ENCODE results near the gene TRPC5OS. TPM values are rescaled to one million over a fixed set of nuclear protein-coding genes. Genes with fewer than 3 reads are reported as not detected.

Gene TRPC5OS
- polyA plus RNA-seq = under 1 TPM in 1 of 4 donors, not detected in 3; 0.03 TPM
- long read RNA-seq, donor 1 = 0 reads
- long read RNA-seq, donor 2 = 0 reads
- long read RNA-seq, donor 3 = 0 reads
- long read RNA-seq, donor 4 = 0 reads
- long read RNA-seq, donor 5 = 0 reads
- long read RNA-seq, donor 6 = 0 reads
- long read RNA-seq, donor 7 = 0 reads
- long read RNA-seq, donor 8 = 0 reads
- long read RNA-seq, donor 9 = 0 reads
- long read RNA-seq, donor 10 = 0 reads

- Histone ChIP-seq H3K9me3 (ENCODE audit: control insufficient read depth in 2 of 2, insufficient read depth in 1 of 2, low read depth in 1 of 2, low read length in 1 of 2) (peaks cover 0 to 5% of the 10 kb centered on the region in 2 donors), H3K4me3 (ENCODE audit: low read depth in 1 of 3, low read length in 3 of 3) (no peak within 1 kb of the TSS), H3K27me3 (ENCODE audit: control insufficient read depth in 3 of 3, insufficient read depth in 3 of 3, low read length in 3 of 3) (no peaks in the 10 kb centered on the region), H3K4me1 (ENCODE audit: control insufficient read depth in 3 of 3, insufficient read depth in 2 of 3, low read depth in 1 of 3, low read length in 2 of 3) (no peaks in the 10 kb centered on the region), H3K36me3 (ENCODE audit: control insufficient read depth in 3 of 3, insufficient read depth in 2 of 3, low read depth in 1 of 3, low read length in 3 of 3) (no peaks in the 10 kb centered on the region), H3K27ac (ENCODE audit: low read depth in 1 of 3, low read length in 2 of 3) (no peak within 1 kb of the TSS)
- DNase-seq (no peak), FAIRE-seq (no peak)
- 78 to 96% (median 93%) methylated on average over 1 of the region's 1 CpG for WGBS, 3 donors
These were observed at the start of gene TRPC5OS for GRCh38 chrX:111875881-111876280. TSS of gene TRPC5OS (plus strand) at chrX:111876181. CDS start at chrX:111901850, 25,669 bp downstream.

DNA sequence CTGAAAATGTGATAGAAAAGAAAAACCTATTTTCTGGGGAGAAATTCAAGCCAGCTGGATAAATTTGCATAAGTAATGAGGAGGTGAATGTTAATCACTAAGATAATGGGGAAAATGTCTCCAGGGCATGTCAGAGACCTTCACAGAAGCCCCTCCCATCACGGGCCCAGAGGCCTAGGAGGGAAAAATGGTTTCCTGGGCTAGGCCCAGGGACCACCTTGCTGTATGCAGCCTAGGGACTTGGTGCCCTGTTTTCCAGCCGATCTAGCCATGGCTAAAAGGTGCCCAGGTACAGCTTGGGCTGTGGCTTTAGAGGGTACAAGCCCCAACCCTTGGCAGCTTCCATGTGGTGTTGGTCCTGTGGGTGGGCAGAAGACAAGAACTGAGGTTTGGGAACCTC is 46.6 kb upstream of the TRPC5OS start:
- DNase-seq (no peak), FAIRE-seq (no peak)
- no peaks in the 10 kb centered on the region for H3K27me3 ChIP-seq (ENCODE audit: control insufficient read depth in 3 of 3, insufficient read depth in 3 of 3, low read length in 3 of 3)
- H3K27ac ChIP-seq (ENCODE audit: low read depth in 1 of 3, low read length in 2 of 3) = no peak overlapping the region
- 44 to 70% (median 69%) methylated on average over 2 of the region's 2 CpGs for WGBS, 3 donors
- no peaks in the 10 kb centered on the region for H3K4me1 ChIP-seq (ENCODE audit: control insufficient read depth in 3 of 3, insufficient read depth in 2 of 3, low read depth in 1 of 3, low read length in 2 of 3)
- H3K9me3 ChIP-seq (ENCODE audit: control insufficient read depth in 2 of 2, insufficient read depth in 1 of 2, low read depth in 1 of 2, low read length in 1 of 2) = no peaks in the 10 kb centered on the region
- no peaks in the 10 kb centered on the region for H3K36me3 ChIP-seq (ENCODE audit: control insufficient read depth in 3 of 3, insufficient read depth in 2 of 3, low read depth in 1 of 3, low read length in 3 of 3)
- no peak overlapping the region for H3K4me3 ChIP-seq (ENCODE audit: low read depth in 1 of 3, low read length in 3 of 3)

- Histone ChIP-seq H3K4me3 (ENCODE audit: low read depth in 1 of 3, low read length in 3 of 3) (no peak overlapping the region), H3K27ac (ENCODE audit: low read depth in 1 of 3, low read length in 2 of 3) (no peak overlapping the region), H3K9me3 (ENCODE audit: control insufficient read depth in 2 of 2, insufficient read depth in 1 of 2, low read depth in 1 of 2, low read length in 1 of 2) (no peaks in the 10 kb centered on the region), H3K36me3 (ENCODE audit: control insufficient read depth in 3 of 3, insufficient read depth in 2 of 3, low read depth in 1 of 3, low read length in 3 of 3) (no peaks in the 10 kb centered on the region), H3K27me3 (ENCODE audit: control insufficient read depth in 3 of 3, insufficient read depth in 3 of 3, low read length in 3 of 3) (no peaks in the 10 kb centered on the region), H3K4me1 (ENCODE audit: control insufficient read depth in 3 of 3, insufficient read depth in 2 of 3, low read depth in 1 of 3, low read length in 2 of 3) (no peaks in the 10 kb centered on the region)
- DNase-seq (no peak), FAIRE-seq (no peak)
- 80 to 89% (median 80%) methylated on average over 2 of the region's 2 CpGs for WGBS, 3 donors
These were observed 45.4 kb upstream of the TRPC5OS start for GRCh38 chrX:111830571-111830970.

DNA sequence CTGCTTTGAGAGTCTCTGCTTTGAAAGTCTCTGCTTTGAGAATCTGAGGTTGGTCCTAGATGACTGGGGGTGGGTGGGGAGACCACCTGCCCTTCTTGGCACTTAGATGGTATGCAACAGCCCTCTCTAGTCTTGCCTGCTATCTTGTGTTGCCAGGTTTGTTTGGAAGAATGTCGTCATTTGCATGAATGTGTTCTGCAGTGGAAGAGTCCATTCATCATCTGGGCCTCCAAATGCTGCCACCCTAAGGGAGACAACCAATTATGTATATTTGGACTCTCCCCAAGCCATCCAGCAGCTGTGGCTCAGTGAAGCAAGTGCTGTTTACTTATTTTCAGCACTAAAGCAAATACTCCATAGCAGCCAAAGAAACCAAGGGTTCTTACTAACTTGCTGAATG is 44.6 kb upstream of the TRPC5OS start:
- Histone ChIP-seq H3K27me3 (ENCODE audit: control insufficient read depth in 3 of 3, insufficient read depth in 3 of 3, low read length in 3 of 3) (no peaks in the 10 kb centered on the region), H3K9me3 (ENCODE audit: control insufficient read depth in 2 of 2, insufficient read depth in 1 of 2, low read depth in 1 of 2, low read length in 1 of 2) (no peaks in the 10 kb centered on the region), H3K4me3 (ENCODE audit: low read depth in 1 of 3, low read length in 3 of 3) (no peak overlapping the region), H3K36me3 (ENCODE audit: control insufficient read depth in 3 of 3, insufficient read depth in 2 of 3, low read depth in 1 of 3, low read length in 3 of 3) (no peaks in the 10 kb centered on the region), H3K27ac (ENCODE audit: low read depth in 1 of 3, low read length in 2 of 3) (no peak overlapping the region), H3K4me1 (ENCODE audit: control insufficient read depth in 3 of 3, insufficient read depth in 2 of 3, low read depth in 1 of 3, low read length in 2 of 3) (no peaks in the 10 kb centered on the region)
- FAIRE-seq = no peak
- 50 to 79% (median 57%) methylated on average over 1 of the region's 1 CpG for WGBS, 3 donors
- DNase-seq = no peak

GRCh38 chrX:111837197-111837596 is 38.8 kb upstream of the TRPC5OS start:
- no peak overlapping the region for H3K4me3 ChIP-seq (ENCODE audit: low read depth in 1 of 3, low read length in 3 of 3)
- no peaks in the 10 kb centered on the region for H3K36me3 ChIP-seq (ENCODE audit: control insufficient read depth in 3 of 3, insufficient read depth in 2 of 3, low read depth in 1 of 3, low read length in 3 of 3)
- no peak for DNase-seq
- no peak for FAIRE-seq
- no peaks in the 10 kb centered on the region for H3K4me1 ChIP-seq (ENCODE audit: control insufficient read depth in 3 of 3, insufficient read depth in 2 of 3, low read depth in 1 of 3, low read length in 2 of 3)
- no peaks in the 10 kb centered on the region for H3K9me3 ChIP-seq (ENCODE audit: control insufficient read depth in 2 of 2, insufficient read depth in 1 of 2, low read depth in 1 of 2, low read length in 1 of 2)
- 54 to 86% (median 76%) methylated on average over 1 of the region's 1 CpG for WGBS, 3 donors
- H3K27ac ChIP-seq (ENCODE audit: low read depth in 1 of 3, low read length in 2 of 3) = no peak overlapping the region
- no peaks in the 10 kb centered on the region for H3K27me3 ChIP-seq (ENCODE audit: control insufficient read depth in 3 of 3, insufficient read depth in 3 of 3, low read length in 3 of 3)

DNA sequence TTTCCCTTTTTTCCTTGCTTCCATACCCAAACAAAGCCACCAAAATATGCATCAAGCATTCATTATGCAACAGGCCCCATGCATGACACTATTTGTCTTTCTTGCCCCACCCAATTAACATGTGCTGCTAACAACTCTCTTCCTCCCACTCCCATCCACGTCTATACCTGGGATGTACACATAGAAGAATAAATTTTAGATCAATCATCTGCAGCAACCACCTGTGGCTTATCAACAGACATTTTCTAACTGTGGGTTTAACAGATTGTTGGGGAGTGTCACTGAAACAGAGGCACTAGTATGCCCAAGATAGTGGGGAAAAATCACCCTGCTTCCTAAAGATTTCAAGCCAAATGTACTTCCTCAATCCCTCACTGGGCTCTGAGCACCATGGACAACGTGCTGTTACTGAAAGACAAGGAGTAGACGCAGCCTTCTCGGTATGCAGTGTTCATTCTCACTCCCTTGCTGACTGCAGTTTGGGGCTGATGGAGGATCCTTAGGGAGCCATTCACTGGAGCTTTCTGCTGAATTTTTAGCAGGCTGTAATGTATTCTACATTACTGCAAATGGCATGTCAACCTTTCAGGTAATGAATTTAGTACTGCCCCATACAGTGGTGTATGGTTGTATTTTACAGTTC is 28.4 kb upstream of the TRPC5OS start:
- 36 to 48% (median 39%) methylated on average over 4 of the region's 4 CpGs for WGBS, 3 donors
- H3K9me3 ChIP-seq (ENCODE audit: control insufficient read depth in 2 of 2, insufficient read depth in 1 of 2, low read depth in 1 of 2, low read length in 1 of 2) = no peaks in the 10 kb centered on the region
- FAIRE-seq (no peak), DNase-seq (no peak)
- no peaks in the 10 kb centered on the region for H3K27me3 ChIP-seq (ENCODE audit: control insufficient read depth in 3 of 3, insufficient read depth in 3 of 3, low read length in 3 of 3)
- no peak overlapping the region for H3K27ac ChIP-seq (ENCODE audit: low read depth in 1 of 3, low read length in 2 of 3)
- no peak overlapping the region for H3K4me3 ChIP-seq (ENCODE audit: low read depth in 1 of 3, low read length in 3 of 3)
- H3K36me3 ChIP-seq (ENCODE audit: control insufficient read depth in 3 of 3, insufficient read depth in 2 of 3, low read depth in 1 of 3, low read length in 3 of 3) = no peaks in the 10 kb centered on the region
- no peaks in the 10 kb centered on the region for H3K4me1 ChIP-seq (ENCODE audit: control insufficient read depth in 3 of 3, insufficient read depth in 2 of 3, low read depth in 1 of 3, low read length in 2 of 3)

DNA sequence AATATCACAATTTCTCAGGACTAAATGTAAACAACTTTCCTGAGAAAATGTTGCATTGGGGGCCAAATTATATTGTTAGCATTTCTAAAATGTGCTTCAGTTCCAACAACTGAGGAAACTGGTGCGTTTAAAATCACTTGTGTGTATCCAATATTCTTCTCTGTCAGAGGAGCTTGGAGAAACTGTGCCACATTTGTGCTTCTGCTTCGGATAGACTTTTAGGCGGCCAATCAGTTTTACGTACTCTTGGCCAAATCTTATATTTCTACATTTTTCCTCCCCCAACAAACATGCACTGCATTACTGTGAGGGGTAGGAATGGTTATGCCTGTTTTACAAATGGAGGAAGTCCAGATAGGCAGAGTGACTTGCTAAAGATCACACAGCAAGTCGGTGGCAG is 27.4 kb upstream of the TRPC5OS start:
- FAIRE-seq (no peak), DNase-seq (no peak)
- Histone ChIP-seq H3K27me3 (ENCODE audit: control insufficient read depth in 3 of 3, insufficient read depth in 3 of 3, low read length in 3 of 3) (no peaks in the 10 kb centered on the region), H3K4me3 (ENCODE audit: low read depth in 1 of 3, low read length in 3 of 3) (no peak overlapping the region), H3K4me1 (ENCODE audit: control insufficient read depth in 3 of 3, insufficient read depth in 2 of 3, low read depth in 1 of 3, low read length in 2 of 3) (no peaks in the 10 kb centered on the region), H3K27ac (ENCODE audit: low read depth in 1 of 3, low read length in 2 of 3) (no peak overlapping the region), H3K36me3 (ENCODE audit: control insufficient read depth in 3 of 3, insufficient read depth in 2 of 3, low read depth in 1 of 3, low read length in 3 of 3) (no peaks in the 10 kb centered on the region), H3K9me3 (ENCODE audit: control insufficient read depth in 2 of 2, insufficient read depth in 1 of 2, low read depth in 1 of 2, low read length in 1 of 2) (no peaks in the 10 kb centered on the region)
- 79 to 85% (median 80%) methylated on average over 5 of the region's 5 CpGs for WGBS, 3 donors

- no peak for DNase-seq
- Histone ChIP-seq H3K4me1 (ENCODE audit: control insufficient read depth in 3 of 3, insufficient read depth in 2 of 3, low read depth in 1 of 3, low read length in 2 of 3) (no peaks in the 10 kb centered on the region), H3K4me3 (ENCODE audit: low read depth in 1 of 3, low read length in 3 of 3) (no peak overlapping the region), H3K27ac (ENCODE audit: low read depth in 1 of 3, low read length in 2 of 3) (no peak overlapping the region), H3K9me3 (ENCODE audit: control insufficient read depth in 2 of 2, insufficient read depth in 1 of 2, low read depth in 1 of 2, low read length in 1 of 2) (peaks cover 0 to 3% of the 10 kb centered on the region in 2 donors), H3K36me3 (ENCODE audit: control insufficient read depth in 3 of 3, insufficient read depth in 2 of 3, low read depth in 1 of 3, low read length in 3 of 3) (no peaks in the 10 kb centered on the region), H3K27me3 (ENCODE audit: control insufficient read depth in 3 of 3, insufficient read depth in 3 of 3, low read length in 3 of 3) (no peaks in the 10 kb centered on the region)
- no peak for FAIRE-seq
These were observed 25.0 kb upstream of the TRPC5OS start for GRCh38 chrX:111850975-111851374.
